Activated CD4-positive, alpha-beta T cell treated with anti-CD3 and anti-CD28 coated beads for 4 hours (primary cell): ENCODE data around the gene NT5DC3.
"Not testable (repeated sequence)": the region's sequence is repeated elsewhere in the genome, so short reads cannot be mapped to it uniquely, and the experiment has no call there.

Experiments
- DNase-seq, 2 donors: peaks; one replicate each; pipeline ENCODE4 v3.0.0-alpha.2; 2020

Gene NT5DC3

GRCh38 chr12:103832048-103832997 lies 8.7 kb downstream of the NT5DC3 start:
- no peak for DNase-seq

GRCh38 chr12:103830730-103831320 lies 10.2 kb downstream of the NT5DC3 start:
- no peak for DNase-seq

- no peak for DNase-seq
Measured at GRCh38 chr12:103830025-103830725, 10.9 kb downstream of the NT5DC3 start.

DNA sequence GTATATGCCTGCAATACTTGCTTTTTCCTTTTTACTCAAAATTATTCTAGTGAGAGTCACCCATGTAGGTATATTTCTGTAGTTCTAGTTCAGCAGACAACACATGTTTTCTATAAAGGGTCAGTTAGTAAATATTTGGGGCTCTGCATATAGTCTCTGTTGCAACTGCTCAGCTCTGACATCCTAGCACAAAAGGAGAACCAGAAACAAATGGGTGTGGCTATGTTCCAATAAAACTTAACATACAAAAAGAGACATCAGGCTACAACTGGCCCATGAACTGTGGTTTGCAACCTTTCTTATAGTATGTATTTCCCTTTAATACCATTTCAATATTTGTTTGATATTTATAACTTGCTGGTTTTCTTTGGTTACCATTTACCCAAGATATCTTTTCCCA lies 11.9 kb downstream of the NT5DC3 start:
- DNase-seq = no peak

- no peak for DNase-seq
Measured at GRCh38 chr12:103827911-103828391, 13.1 kb downstream of the NT5DC3 start.

GRCh38 chr12:103824845-103825244 lies 16.2 kb downstream of the NT5DC3 start:
- no peak for DNase-seq

DNA sequence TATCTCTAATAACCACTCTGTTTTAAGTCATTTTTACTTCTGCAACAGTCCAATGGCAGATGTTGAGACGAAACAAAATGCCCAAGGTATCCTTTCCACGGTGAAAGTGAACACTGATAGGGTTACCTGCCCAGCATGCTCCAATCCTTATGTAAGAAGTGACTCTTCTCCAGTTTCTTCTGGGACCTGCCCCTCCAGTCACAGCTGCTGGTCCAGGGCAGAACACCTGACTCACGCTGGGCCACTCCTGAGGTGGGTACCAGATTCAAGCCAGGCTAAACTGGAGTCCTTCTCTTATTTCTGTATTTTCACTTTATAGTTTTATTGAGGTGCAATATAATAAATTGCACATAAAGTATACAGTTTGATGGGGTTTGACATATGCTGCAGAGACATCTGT lies 16.7 kb downstream of the NT5DC3 start:
- no peak for DNase-seq

DNA sequence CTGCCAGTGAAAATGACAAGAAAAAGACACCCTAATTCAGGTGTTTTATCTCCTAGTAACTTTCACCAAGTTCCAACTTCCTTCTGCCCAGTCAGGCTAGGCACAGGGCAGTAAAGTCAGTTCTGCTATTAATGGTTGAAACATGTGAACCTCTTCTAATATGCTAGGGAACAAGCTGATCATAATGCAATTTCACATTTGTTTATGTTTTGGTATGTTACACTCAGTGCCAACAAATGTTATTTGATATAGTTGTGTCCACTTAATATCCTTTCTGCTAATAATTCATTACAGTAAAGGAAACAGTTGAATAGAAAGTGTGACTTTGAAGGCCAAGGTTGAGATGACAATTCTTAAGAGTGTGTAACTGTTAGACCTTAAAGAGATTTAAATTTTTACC lies 17.2 kb downstream of the NT5DC3 start:
- no peak for DNase-seq

DNA sequence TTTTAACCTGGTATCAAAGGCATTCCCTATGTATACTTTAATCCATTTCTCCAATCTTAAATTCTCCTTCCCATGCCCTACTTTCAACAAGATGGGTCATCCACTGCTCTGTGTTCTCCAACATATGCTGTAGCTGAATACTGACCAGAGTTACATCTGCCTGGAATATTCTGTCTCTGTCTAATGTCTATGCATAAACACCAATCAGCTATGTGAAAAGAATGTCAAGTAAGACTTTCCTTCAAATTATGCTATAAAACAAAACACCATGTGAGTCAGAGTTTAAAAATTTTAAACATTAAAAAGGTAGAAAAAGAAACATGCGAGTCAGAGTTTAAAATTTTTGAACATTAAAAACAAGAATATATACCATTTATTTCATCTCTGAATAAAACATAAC lies 19.3 kb downstream of the NT5DC3 start:
- DNase-seq = no peak

DNA sequence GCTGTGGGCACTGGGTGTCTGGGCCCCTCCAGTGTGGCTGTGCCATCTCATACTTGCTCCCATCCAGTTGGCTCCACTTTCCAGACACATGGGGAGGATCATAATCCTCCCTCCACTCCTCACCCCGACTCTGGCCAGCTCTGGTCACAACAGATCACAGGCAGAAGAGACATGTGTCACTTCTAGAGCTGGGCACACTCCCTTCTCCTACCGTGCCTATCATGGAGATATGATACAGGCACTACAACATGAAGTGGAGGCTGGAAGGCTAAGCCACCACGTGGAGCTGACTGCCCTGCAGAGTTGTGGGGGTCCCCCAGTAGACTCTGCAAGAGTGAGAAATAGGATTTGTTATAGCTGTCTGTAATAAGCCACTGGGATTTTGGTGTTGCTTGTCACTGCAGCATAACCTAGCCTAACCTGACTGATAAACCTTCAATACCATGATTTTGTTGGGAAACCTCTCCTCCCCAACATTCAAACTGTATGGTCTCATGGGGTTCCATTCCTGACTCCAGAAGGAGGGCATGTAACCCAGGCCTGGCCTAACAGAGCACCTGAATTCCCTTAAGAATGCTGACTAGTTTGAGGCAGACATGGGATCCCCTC lies 20.0 kb downstream of the NT5DC3 start:
- DNase-seq = no peak

DNA sequence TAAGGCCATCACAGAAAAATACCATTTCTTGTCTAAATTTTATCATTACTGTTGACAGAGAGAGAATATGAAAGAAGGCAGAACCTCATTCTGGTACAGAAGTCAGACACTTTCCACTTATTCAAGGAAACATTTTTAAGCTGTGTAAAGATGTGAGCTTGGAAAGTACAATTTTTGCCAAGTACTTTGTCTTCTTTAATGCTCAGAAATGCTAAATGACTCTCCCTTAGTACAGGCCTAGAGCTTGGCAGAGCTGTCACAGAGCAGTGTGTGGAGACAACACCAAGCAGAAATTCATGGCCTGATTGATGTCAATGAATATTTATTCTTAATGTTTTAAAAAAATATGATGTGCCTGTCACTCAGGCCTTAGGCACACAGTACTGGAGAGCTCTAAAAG lies 20.7 kb downstream of the NT5DC3 start:
- no peak for DNase-seq

DNA sequence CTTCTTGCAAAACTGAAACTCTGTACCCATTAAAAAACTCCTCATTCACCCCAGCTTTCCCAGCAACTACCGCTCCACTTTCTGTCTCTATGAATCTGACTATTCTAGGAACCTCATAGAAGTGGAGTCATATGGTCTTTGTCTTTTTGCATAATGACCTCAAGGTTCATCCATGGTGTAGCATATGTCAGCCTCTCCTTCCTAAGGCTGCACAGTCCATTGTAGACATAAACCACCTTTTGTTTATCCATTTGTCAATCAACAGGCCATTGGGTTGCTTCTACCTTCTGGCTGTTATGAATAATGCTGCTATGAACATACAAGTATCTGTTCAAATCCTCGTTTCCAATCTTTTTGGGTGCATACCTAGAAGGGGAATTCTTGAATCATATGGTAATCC lies 21.1 kb downstream of the NT5DC3 start:
- no peak for DNase-seq

DNA sequence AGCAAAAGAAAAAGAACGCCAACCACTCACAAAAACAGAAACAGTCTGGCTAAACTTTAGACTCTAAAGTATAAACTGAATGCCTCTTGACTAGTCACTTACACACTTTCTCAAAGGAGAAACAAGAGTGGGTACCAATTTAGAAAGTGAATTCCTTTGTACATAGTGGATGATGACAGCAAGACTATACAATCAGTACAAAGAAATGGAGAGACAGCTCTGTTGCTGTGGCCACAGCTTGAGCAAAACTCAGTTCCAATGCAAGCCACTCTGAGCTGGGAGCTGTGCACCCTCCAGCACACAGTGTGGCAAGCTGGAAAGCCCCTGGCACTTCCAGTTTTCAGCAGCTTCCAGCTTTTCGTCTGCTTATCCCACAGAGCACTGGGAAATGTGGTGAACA lies 21.7 kb downstream of the NT5DC3 start:
- no peak for DNase-seq

DNA sequence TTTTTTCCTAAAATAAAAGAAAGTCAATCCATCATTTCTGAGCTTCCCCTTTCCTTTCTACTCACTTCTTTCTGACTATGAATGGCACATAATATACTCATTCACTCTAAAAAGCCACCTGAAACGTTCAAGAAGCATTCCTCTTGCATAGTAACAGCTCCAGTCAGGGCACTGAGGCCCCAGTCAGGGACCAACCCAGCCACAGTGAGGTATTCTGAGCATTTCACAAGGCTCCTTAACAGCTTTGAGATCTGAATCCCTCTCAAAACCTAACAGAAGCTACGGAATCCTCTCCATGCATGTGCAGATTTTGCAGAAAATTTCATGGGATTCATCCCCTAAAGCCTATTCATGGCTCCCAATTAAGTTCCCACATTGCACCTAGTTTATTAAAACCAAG lies 23.2 kb downstream of the NT5DC3 start:
- DNase-seq = no peak

- no peak for DNase-seq
Measured at GRCh38 chr12:103816663-103817062, 24.4 kb downstream of the NT5DC3 start.

DNA sequence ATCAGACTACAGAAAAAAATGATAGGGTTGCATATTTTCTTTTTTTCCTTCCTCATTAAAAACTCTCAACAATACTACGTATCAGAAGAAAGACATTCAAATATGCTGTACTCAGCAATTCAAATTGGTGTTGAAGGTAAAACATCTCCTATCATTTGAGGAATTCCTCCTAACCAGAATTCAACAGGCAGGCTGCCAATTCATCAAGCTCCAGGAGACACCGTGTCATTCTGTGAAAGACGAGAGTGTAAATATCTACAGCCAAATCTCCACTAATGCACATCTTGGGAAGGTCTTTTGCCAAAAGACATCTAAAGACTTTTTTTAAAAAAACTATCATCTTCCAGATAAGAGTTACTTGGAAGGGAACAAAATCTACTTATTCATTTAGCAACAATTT lies 26.6 kb downstream of the NT5DC3 start:
- no peak for DNase-seq

GRCh38 chr12:103813949-103814348 lies 27.1 kb downstream of the NT5DC3 start:
- DNase-seq = no peak

- DNase-seq = no peak
Measured at GRCh38 chr12:103813426-103813825, 27.6 kb downstream of the NT5DC3 start.

DNA sequence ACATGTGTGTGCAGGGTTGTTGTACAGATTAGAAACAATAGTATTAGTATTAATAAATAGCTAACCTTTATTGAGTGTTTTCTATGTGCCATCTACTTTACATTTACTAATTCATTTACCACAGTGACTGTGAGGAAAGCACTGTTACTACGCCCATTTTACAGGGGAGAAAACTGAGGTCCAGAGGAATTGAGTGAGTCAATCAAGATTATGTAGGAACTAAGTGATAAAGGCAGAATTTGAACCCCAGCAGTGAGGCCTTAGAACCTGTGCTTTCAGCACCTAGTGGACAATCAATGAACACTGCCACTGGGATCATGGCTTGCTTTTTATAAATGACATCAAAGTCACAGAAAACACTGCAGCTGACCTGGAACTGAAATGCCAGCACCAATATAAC lies 28.2 kb downstream of the NT5DC3 start:
- no peak for DNase-seq

DNA sequence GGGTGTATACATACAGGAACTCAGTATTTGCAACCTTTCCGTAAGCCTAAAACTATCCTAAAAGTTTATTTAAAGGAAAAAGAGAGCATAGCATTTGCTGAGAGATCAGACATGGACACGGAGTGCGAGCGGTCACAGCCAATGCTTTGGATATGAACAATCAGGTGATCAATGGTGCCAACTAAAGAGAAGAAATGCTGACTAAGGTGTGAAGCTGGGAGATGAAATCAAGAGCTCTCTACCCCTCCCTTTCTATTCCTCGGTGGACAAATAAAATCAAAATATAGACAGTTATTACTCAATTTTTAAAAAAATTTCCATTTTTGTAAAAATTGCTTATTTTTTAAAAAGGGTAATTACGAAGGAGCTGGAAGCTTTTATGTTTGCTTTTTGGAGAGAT lies 29.2 kb downstream of the NT5DC3 start:
- DNase-seq = no peak

DNA sequence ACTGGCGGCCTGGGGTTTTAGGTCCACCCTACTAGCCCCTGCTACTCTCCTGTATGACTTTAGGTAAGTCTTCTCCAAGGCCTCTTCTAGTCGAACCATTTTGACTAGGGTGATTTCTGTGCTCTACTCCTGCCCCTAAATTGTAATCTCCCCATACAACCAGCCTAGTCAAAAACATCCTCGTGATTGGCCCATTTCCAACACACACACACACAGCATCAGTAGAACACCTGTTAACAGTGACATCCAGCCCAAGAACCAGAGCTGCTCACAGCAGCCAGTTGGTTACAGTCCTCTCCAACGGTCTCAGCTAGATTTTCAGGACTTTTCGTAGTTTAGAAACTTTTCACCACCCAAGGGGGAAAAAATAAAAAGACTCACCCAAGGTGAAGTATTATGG lies 30.9 kb downstream of the NT5DC3 start:
- DNase-seq = no peak

DNA sequence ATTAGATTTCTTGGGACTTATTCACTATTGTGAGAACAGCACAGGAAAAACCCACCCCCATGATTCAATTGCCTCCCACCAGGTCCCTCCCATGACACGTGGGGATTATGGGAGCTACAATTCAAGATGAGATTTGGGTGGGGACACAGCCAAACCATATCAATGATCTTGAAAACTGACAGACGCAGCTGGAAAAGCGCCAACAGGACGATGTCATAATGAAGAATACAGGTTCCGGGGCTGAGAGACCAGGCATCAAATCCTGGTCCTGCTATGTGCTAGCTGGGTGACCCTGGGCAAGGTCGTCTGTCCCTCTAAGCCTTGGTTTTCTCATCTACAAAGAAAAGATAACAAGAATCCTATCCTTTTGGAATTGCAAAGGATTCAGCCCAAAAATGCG lies 31.4 kb downstream of the NT5DC3 start:
- DNase-seq = not testable (repeated sequence)

GRCh38 chr12:103809154-103809553 lies 31.9 kb downstream of the NT5DC3 start:
- no peak for DNase-seq
